Neural progenitor cell (in vitro differentiated cells): Measurements from ENCODE around the gene SHROOM3.

Experiments used
- CTCF ChIP-seq: fragments of 200-600 bp; sonication (generic); IDR thresholded peaks from 2 replicates; pipeline ENCODE4 v1.5.1; 2017; ENCODE audit warnings: antibody characterized with exemption, mild to moderate bottlenecking
- EZH2 ChIP-seq: fragments of 200-600 bp; sonication (generic); IDR thresholded peaks from 2 replicates; pipeline ENCODE4 v1.6.1; 2017; ENCODE audit warnings: antibody characterized with exemption, mild to moderate bottlenecking, moderate library complexity

- TF ChIP-seq EZH2 (no peak), CTCF (no peak)
These were observed 172.3 kb downstream of the SHROOM3 start for GRCh38 chr4:76607266-76607799.
